Central memory CD4-positive, alpha-beta T cell (primary cell): Measurements from ENCODE around the gene COLEC11.
"Not testable (repeated sequence)": the region's sequence is repeated elsewhere in the genome, so short reads cannot be mapped to it uniquely, and the experiment has no call there.

Source experiments
- DNase-seq: peaks from one replicate; pipeline ENCODE4 v3.0.0; 2022

COLEC11 gene

DNA sequence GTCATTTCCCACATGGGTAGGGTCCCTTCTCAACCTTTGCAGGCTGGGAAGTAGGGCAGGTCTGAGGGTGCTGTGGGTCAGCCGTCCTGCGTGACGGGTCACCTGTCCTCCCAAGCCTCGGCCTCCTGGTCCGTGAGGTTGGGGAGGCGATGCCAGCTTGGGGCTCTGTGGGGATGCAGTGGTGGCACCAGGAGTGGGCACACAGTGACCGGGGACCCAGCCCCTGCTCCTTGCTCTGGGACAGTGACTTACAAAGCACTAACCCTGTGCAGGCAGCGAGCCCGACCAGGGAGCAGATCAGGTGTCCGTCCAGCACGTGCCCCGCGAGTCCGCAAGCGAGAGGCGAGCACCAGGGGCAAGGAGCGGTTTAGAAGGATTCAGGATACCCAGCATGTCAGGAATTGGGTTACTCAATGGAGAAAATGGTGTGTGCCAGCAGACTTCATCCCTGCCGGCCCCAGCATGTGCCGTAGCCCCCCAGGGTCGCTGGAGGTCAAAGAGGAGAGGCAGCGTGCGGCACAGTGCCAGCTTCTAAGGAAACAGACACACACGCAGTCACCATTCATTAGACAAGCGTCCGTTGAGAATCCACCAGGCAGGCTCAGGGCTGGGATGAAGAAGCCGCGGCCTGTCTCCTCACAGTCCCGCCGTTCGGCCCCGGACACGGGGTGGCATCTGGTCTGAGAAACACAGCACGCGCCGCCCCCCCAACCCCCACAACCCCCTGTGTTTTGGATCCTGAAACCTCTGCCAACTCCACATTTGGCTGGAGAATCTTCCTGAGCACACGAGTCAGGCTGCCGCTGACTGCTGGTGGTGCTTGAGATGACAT lies 11.7 kb downstream of the COLEC11 start:
- no peak for DNase-seq

DNA sequence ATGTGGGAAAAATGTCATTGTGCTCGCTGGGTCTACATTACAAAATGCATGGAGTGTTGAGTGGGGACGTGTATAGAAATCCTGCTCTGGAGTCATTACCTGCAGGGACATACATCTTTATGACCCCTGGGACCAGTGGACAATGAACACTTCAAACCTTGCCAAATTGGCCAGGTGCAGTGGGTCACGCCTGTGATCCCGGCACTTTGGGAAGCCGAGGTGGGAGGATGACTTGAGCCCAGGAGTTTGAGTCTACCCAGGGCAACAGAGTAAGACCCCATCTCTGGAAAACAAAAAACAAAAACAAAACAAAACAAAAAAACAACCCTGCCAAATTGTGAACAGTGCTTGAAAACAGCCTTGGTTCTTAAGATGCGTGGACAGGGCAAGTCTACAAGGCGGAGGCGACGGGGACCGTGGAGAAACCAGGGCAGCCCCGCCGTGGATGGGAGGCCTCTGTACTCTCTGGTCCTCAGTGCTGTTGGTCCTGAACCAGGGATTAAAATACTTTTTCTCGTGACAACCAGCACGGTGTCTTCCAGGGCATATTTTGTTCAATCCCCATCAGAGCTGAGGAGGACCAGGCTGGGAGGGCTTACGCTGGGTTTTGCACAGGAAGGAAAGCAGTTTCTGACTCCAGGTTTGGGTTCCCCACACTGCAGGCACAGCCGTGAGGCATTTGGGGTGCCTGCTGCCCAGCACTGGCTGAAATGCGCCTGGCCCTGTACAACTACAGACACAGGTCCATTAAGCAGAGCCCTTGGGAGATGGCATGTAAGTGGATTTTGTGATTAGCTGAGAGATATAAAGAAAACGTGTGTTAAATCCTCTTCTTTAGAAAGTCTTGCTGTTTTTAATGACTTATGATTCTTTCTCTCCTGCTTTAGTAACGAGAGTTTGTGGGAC lies 13.7 kb downstream of the COLEC11 start:
- DNase-seq = no peak

DNA sequence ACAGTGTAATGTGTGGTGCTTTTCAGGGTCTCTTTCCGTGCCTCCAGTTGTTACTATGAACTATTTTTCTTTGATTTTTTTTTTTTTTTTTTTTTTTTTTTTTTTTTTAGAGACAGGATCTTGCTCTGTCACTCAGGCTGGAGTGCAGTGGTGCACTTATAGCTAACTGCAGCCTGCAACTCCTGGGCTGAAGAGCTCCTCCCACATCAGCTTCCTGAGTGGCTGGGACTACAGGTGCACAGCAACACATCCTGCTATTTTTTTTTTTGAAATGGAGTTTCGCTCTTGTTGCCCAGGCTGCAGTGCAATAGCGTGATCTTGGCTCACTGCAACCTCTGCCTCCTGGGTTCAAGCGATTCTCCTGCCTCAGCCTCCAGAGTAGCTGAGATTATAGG lies 14.4 kb downstream of the COLEC11 start:
- peak; percentile 35 for DNase-seq

DNA sequence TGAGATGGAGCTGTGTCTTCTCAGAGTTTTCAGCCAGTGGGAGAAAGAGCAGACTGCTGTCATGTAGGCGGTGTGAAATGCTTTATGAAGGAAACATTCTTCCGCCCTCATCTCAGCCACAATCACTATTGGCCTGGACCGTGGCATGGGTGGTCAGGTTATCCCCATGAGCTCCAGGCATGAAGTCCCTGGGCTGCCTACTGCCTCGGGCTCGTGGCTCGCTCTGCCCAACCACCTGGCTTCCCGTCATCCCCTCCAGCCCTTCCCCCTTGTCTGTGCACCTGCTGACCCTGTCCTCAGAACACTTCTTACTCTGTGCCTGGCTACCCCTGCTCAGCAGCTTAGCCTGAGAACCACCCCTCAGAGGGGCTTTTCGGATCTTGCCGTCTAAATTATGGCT lies 15.5 kb downstream of the COLEC11 start:
- DNase-seq = no peak

DNA sequence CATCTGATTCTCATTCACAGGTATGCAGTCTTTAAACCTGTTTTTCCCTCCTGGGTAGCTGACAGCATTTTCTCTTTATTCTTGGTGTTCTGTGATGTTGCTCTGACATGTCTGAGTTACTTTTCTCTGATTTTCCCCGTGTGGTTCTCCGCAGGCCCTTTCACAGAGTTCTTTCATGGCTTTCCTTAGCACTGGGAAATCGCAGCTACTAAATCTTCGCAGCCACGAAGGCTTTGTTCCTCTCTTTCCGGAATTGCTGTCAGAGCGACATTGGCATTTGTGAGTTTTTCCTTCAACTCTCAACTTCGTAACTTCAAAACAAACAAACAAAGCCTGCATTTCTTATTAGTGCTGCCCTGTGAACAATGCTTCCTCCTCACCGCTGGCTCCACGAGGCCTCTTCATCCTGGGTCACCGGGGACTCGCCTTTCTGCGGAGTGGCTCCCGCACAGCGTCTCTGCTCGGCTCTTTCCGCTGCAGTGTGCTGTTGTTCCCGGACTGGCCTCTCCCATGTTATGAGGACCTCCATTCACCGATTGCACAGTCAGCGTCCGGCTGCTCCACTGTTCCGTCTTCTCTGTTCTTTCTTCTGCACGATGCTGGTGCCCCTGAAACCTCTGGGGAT lies 16.1 kb downstream of the COLEC11 start:
- no peak for DNase-seq

- no peak for DNase-seq
Observed at GRCh38 chr2:3611589-3611988, 16.7 kb downstream of the COLEC11 start.

DNA sequence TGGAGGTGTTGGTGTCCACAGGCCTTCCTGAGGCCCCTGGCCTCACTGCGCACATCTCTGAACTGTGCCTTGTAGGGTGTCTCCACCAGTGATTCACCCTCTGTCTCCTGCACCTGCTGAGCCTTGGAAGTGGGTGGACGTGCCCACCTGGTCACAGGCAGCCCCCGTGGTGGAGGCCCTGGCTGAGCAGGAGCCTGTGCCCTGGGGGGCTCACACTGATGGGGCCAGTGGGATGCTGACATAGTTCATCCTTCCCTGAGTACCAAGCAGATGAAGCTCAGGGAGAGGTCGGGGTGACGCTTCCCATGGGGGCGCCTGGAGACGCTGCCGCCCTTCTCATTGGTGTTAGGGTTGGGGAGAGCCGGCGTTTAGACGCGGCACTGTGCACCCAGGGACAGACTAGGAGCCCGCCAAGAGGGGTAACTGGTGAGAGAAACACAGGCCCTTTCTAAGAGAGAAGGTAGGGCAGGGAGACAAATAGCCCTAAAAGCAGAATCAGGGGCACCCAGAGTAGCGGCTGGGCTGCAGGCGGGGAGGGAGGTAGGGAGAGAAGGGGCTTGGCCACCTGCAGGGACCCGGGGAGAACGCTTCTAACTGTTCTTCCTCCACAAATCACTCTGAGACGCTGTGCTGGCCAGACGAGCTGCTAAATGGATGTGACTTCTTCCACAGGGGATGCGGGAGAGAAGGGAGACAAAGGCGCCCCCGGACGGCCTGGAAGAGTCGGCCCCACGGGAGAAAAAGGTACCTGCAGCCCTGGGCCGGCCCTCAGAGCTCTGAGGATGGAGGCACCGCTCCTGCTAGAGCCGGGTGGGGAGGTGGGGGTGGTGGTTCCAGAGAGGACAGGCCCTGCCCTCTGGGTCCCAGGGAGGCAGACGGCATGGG lies 18.0 kb downstream of the COLEC11 start:
- DNase-seq = no peak

GRCh38 chr2:3613524-3613905 lies 18.6 kb downstream of the COLEC11 start:
- DNase-seq = no peak

GRCh38 chr2:3614743-3615142 lies 19.8 kb downstream of the COLEC11 start:
- not testable (repeated sequence) for DNase-seq

- DNase-seq = not testable (repeated sequence)
Observed at GRCh38 chr2:3615541-3616200, 20.8 kb downstream of the COLEC11 start.

DNA sequence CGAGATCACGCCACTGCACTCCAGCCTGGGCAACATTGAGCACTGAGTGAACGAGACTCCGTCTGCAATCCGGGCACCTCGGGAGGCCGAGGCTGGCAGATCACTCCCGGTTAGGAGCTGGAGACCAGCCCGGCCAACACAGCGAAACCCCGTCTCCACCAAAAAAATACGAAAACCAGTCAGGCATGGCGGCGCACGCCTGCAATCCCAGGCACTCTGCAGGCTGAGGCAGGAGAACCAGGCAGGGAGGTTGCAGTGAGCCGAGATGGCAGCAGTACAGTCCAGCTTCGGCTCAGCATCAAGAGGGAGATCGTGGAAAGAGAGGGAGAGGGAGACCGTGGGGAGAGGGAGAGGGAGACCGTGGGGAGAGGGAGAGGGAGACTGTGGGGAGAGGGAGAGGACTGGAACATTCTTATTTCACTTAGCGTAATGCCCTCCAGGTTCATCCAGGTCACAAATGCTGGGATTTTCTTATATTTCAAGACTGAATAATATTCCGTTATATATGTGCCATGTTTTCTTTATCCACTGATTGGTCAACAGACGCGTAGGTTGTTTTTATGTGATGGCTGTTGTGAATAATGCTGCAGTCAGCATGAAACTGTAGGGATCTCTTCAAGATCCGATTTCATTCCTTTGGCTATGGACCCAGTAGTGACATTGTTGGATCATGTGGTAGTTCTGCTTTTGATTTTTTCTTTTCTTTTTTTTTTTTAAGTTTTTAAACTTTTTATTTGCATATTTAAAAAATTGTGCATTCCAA lies 21.7 kb downstream of the COLEC11 start:
- not testable (repeated sequence) for DNase-seq

- no peak for DNase-seq
Observed at GRCh38 chr2:3617198-3617890, 22.4 kb downstream of the COLEC11 start.

DNA sequence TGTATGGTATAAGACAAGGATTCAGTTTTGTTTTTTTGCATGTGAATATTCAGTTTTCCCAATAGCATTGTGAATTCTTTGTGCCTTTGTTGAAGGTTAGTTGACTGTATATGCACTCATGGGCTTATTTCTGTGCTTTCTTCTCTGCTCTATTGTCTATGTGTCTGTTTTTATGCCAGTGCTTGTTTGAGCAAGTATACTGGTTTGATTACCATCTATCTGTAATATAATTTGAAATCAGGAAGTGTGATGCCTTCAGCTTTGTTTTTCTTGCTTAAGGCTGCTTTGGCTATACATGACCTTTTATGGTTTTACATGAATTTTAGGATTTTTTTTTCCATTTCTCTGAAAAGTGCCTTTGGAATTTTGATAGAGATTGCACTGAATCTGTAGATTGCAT lies 23.5 kb downstream of the COLEC11 start:
- DNase-seq = no peak

DNA sequence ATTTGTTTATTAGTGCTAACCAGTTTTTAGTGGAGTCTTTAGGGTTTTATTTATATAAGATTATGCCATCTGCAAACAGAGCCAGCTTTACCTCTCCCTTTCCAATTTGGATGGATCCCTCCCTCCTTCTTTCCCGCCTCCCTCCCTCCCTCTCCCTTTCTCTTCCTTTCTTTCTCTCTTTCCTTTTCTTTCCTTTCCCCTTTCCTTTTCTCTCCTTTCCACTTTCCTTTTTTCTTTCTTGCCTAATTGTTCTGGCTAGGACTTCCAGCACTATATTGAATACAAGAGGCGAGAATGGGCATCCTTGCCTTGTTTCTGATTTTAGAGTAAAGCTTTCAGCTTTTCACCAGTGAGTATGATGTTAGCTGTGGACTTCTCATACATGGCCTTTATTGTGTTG lies 24.1 kb downstream of the COLEC11 start:
- no peak for DNase-seq

GRCh38 chr2:3619661-3620060 lies 24.7 kb downstream of the COLEC11 start:
- DNase-seq = not testable (repeated sequence)

GRCh38 chr2:3620834-3621233 lies 25.9 kb downstream of the COLEC11 start:
- DNase-seq = no peak

GRCh38 chr2:3622967-3623366 lies 28.1 kb downstream of the COLEC11 start:
- no peak for DNase-seq

DNA sequence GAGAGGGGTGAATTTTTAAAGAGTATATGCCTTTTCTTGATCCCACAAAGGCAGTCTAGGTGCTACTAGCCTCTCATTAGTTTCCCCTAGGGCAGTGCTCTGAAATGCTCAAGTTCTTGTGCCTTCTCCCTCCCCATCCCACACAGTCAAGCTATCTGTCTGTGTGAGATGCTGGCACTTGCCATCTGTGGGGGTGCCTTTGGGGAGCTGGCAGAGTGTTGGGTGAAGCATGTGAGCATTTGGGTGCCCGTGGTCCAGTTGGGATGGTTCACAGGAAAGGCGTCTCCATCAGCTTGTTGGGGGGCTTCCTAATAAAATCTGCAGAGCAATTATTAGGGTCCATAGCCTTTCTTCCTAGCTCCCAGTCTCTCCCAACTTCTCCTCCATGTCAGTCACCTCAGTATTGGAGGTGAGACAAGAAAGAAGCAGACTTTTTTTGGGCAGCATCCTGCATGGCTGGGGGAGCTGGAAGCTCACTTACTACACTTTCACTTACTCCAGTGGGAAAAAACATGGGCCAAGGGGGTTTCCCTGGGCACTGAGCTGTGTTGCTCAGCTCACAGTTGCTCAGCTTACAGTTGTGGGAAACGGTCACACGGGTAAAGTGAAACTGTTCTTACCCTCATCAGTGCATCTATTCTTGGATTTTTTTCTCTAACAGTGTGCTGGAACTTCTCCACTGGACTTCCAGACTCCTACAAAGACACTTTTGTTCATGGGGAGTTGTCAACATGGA lies 29.3 kb downstream of the COLEC11 start:
- DNase-seq = no peak

DNA sequence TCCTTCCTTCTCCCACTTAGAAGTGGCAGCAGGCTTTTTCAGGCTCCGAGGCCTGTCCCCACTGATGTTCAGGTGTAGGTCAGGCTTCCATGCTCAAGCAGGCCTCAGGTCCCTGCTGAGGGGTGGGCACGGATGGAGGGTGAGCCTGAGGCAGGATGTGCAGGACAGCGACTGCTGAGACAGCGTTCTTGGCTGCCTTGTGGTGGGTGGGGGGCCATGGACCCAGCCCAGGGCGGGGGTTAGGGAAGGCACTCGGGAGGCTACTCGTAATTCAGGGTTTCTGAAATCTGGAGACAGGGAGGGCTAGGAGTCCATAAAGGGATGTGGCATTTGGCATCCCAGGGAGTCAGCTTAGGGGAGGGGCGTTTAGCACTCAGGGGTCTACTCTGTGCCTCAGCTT lies 30.3 kb downstream of the COLEC11 start:
- DNase-seq = no peak
